ENCODE results near the gene WIZ.

The WIZ gene

GRCh38 chr19:15448778-15449619 is 757 bp downstream of the WIZ start:
- TF ChIP-seq EP300 (IDR thresholded peaks at IDR 0.05; ENCODE audit: borderline replicate concordance): no peak
- TF ChIP-seq TAF1 (IDR thresholded peaks at IDR 0.05; ENCODE audit: low read depth): no peak
- peak; percentile 99 for TF ChIP-seq ZBTB7A (IDR thresholded peaks at IDR 0.05; ENCODE audit: low read depth)
- no peak for TF ChIP-seq EGR1 (IDR thresholded peaks at IDR 0.05)

DNA sequence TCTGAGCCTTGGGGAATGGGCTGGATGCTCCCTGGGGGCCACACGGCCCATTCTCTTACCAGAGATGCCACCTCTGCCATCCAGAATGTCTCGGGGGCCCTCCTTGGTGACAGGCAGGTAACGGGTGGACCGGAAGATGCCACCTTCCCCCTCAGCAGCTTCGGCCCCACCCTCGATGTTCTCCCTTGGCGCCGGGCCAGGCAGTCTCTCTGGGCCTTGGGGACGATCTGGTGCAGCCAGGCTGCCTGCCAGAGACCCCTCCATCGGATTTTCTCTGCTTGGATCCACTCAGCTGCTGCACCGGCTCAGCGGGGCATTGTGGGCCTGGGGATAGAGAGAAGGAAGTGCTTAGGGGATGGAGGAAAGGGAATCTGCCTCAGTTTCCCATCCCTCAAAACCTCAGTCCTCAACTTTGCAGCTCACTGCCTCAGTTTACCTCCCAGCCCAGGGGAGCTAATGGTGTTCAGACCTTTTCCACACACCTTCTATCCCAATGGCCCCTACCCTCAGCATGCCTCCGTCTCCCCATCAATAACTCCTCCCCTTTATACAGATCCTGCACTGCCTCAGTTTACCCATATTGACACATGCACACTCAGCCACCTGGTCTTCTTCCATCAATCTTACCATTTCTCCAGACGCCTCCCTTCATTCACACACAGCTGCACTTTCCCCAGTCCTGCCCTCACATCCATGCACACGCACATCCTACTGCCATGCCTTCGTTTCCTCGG is 1.5 kb downstream of the WIZ start:
- TF ChIP-seq CEBPB (IDR thresholded peaks at IDR 0.05): no peak
- TF ChIP-seq RAD21 (IDR thresholded peaks at IDR 0.05; ENCODE audit: low read depth): no peak
- TF ChIP-seq EP300 (IDR thresholded peaks at IDR 0.05; ENCODE audit: borderline replicate concordance): no peak
- no peak for TF ChIP-seq CREB1 (IDR thresholded peaks at IDR 0.05; ENCODE audit: low read depth)
- no peak for TF ChIP-seq USF1 (IDR thresholded peaks at IDR 0.05)
- no peak for TF ChIP-seq FOXM1 (IDR thresholded peaks at IDR 0.05; ENCODE audit: borderline replicate concordance, low read depth)
- TF ChIP-seq EGR1 (IDR thresholded peaks at IDR 0.05): no peak
- TF ChIP-seq NFIC (IDR thresholded peaks at IDR 0.05): no peak
- no peak for TF ChIP-seq TAF1 (IDR thresholded peaks at IDR 0.05; ENCODE audit: low read depth)
- no peak for TF ChIP-seq YY1 (IDR thresholded peaks at IDR 0.05; ENCODE audit: low read depth)
- TF ChIP-seq TCF12 (IDR thresholded peaks at IDR 0.05; ENCODE audit: low read depth): no peak
- TF ChIP-seq ZBTB7A (IDR thresholded peaks at IDR 0.05; ENCODE audit: low read depth): no peak
- TF ChIP-seq REST (IDR thresholded peaks at IDR 0.05; ENCODE audit: low read depth): no peak
- no peak for TF ChIP-seq TEAD4 (IDR thresholded peaks at IDR 0.05)
- TF ChIP-seq, protein P1, sequence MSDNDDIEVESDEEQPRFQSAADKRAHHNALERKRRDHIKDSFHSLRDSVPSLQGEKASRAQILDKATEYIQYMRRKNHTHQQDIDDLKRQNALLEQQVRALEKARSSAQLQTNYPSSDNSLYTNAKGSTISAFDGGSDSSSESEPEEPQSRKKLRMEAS (IDR thresholded peaks at IDR 0.05): no peak

DNA sequence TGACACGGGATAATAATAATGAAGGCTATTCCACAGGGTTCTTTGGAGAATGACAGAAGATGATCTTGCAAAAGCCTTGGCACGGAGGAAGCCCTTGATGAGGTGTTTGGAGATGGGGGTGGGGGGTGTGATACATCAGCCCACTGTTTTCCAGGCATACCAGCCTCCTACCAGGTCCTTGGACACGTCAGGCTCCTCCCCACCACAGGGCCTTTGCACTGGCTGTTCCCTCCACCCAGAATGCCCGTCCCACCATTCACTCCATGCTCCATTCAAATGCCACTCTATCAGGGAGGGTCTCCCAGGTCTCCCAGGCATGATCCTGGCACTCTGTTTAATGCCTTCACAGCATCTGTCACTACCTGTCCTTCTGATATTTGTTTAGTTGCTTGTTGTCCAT is 2.7 kb downstream of the WIZ start:
- TF ChIP-seq, protein P1 (IDR thresholded peaks at IDR 0.05): no peak
- TF ChIP-seq EGR1 (IDR thresholded peaks at IDR 0.05): no peak
- TF ChIP-seq RAD21 (IDR thresholded peaks at IDR 0.05; ENCODE audit: low read depth): no peak
- TF ChIP-seq EP300 (IDR thresholded peaks at IDR 0.05; ENCODE audit: borderline replicate concordance): no peak
- TF ChIP-seq TAF1 (IDR thresholded peaks at IDR 0.05; ENCODE audit: low read depth): no peak
- TF ChIP-seq YY1 (IDR thresholded peaks at IDR 0.05; ENCODE audit: low read depth): no peak
- no peak for TF ChIP-seq REST (IDR thresholded peaks at IDR 0.05; ENCODE audit: low read depth)
- no peak for TF ChIP-seq USF1 (IDR thresholded peaks at IDR 0.05)
- TF ChIP-seq TCF12 (IDR thresholded peaks at IDR 0.05; ENCODE audit: low read depth): no peak
- TF ChIP-seq CREB1 (IDR thresholded peaks at IDR 0.05; ENCODE audit: low read depth): no peak
- no peak for TF ChIP-seq FOXM1 (IDR thresholded peaks at IDR 0.05; ENCODE audit: borderline replicate concordance, low read depth)
- TF ChIP-seq ZBTB7A (IDR thresholded peaks at IDR 0.05; ENCODE audit: low read depth): no peak
- no peak for TF ChIP-seq CEBPB (IDR thresholded peaks at IDR 0.05)
- TF ChIP-seq TEAD4 (IDR thresholded peaks at IDR 0.05): no peak
- no peak for TF ChIP-seq NFIC (IDR thresholded peaks at IDR 0.05)

GRCh38 chr19:15445807-15446376 is 3.9 kb downstream of the WIZ start:
- TF ChIP-seq, protein P1 (IDR thresholded peaks at IDR 0.05): no peak
- TF ChIP-seq TEAD4 (IDR thresholded peaks at IDR 0.05): no peak
- no peak for TF ChIP-seq CEBPB (IDR thresholded peaks at IDR 0.05)
- no peak for TF ChIP-seq EP300 (IDR thresholded peaks at IDR 0.05; ENCODE audit: borderline replicate concordance)
- TF ChIP-seq CREB1 (IDR thresholded peaks at IDR 0.05; ENCODE audit: low read depth): no peak
- TF ChIP-seq ZBTB7A (IDR thresholded peaks at IDR 0.05; ENCODE audit: low read depth): no peak
- TF ChIP-seq USF1 (IDR thresholded peaks at IDR 0.05): no peak
- TF ChIP-seq RAD21 (IDR thresholded peaks at IDR 0.05; ENCODE audit: low read depth): no peak
